Activated naive CD8-positive, alpha-beta T cell (primary cell): ENCODE data around the gene LHPP.
A peak's percentile ranks its signal among the peaks of the same experiment; 100 is the strongest.

Experiments
- H3K27ac Mint-ChIP-seq: one replicate; pipeline ENCODE4 v1.8.0; 2021; ENCODE audit warnings: mixed read lengths
- H3K27me3 Mint-ChIP-seq: one replicate; pipeline ENCODE4 v1.8.0; 2021; ENCODE audit warnings: mixed read lengths
- H3K36me3 Mint-ChIP-seq: one replicate; pipeline ENCODE4 v1.8.0; 2021; ENCODE audit warnings: mixed read lengths
- H3K4me1 Mint-ChIP-seq: one replicate; pipeline ENCODE4 v1.8.0; 2021; ENCODE audit warnings: low read depth, mixed read lengths
- H3K4me3 Mint-ChIP-seq: one replicate; pipeline ENCODE4 v1.8.0; 2021; ENCODE audit warnings: mild to moderate bottlenecking, mixed read lengths
- H3K9me3 Mint-ChIP-seq: one replicate; pipeline ENCODE4 v1.8.0; 2021; ENCODE audit warnings: low read depth, mixed read lengths

LHPP gene

GRCh38 chr10:124640538-124641231, 179.1 kb downstream of the LHPP start:
- peaks cover 68% of the 10 kb centered on the region for H3K4me1 Mint-ChIP-seq
- no peaks in the 10 kb centered on the region for H3K9me3 Mint-ChIP-seq
- peak overlapping the region; percentile 60 for H3K4me3 Mint-ChIP-seq
- peaks cover 2% of the 10 kb centered on the region for H3K36me3 Mint-ChIP-seq
- peak overlapping the region; percentile 47 for H3K27ac Mint-ChIP-seq
- no peaks in the 10 kb centered on the region for H3K27me3 Mint-ChIP-seq

- H3K4me1 Mint-ChIP-seq: peaks cover 68% of the 10 kb centered on the region
- no peaks in the 10 kb centered on the region for H3K27me3 Mint-ChIP-seq
- H3K4me3 Mint-ChIP-seq: peak overlapping the region; percentile 60
- H3K36me3 Mint-ChIP-seq: peaks cover 2% of the 10 kb centered on the region
- no peaks in the 10 kb centered on the region for H3K9me3 Mint-ChIP-seq
- H3K27ac Mint-ChIP-seq: peak overlapping the region; percentile 47
Measured at GRCh38 chr10:124641282-124642087, 179.9 kb downstream of the LHPP start.

GRCh38 chr10:124642088-124642710, 180.6 kb downstream of the LHPP start:
- Mint-ChIP-seq H3K27me3 (no peaks in the 10 kb centered on the region), H3K9me3 (no peaks in the 10 kb centered on the region), H3K4me3 (no peak overlapping the region), H3K27ac (peak overlapping the region; percentile 47), H3K4me1 (peaks cover 68% of the 10 kb centered on the region), H3K36me3 (peaks cover 2% of the 10 kb centered on the region)

- Mint-ChIP-seq H3K4me1 (peaks cover 74% of the 10 kb centered on the region), H3K27ac (no peak overlapping the region), H3K9me3 (no peaks in the 10 kb centered on the region), H3K36me3 (peaks cover 2% of the 10 kb centered on the region), H3K4me3 (no peak overlapping the region), H3K27me3 (no peaks in the 10 kb centered on the region)
Measured at GRCh38 chr10:124643330-124644009, 181.8 kb downstream of the LHPP start.

- Mint-ChIP-seq H3K4me1 (peaks cover 82% of the 10 kb centered on the region), H3K36me3 (peaks cover 2% of the 10 kb centered on the region), H3K9me3 (no peaks in the 10 kb centered on the region), H3K4me3 (no peak overlapping the region), H3K27ac (no peak overlapping the region), H3K27me3 (no peaks in the 10 kb centered on the region)
Measured at GRCh38 chr10:124644236-124644635, 182.6 kb downstream of the LHPP start.

GRCh38 chr10:124644771-124645415, 183.3 kb downstream of the LHPP start:
- no peaks in the 10 kb centered on the region for H3K27me3 Mint-ChIP-seq
- no peaks in the 10 kb centered on the region for H3K9me3 Mint-ChIP-seq
- no peak overlapping the region for H3K4me3 Mint-ChIP-seq
- H3K36me3 Mint-ChIP-seq: peaks cover 2% of the 10 kb centered on the region
- H3K4me1 Mint-ChIP-seq: peaks cover 85% of the 10 kb centered on the region
- H3K27ac Mint-ChIP-seq: peak overlapping the region; percentile 10

GRCh38 chr10:124645467-124646095, 184.0 kb downstream of the LHPP start:
- H3K9me3 Mint-ChIP-seq: no peaks in the 10 kb centered on the region
- no peaks in the 10 kb centered on the region for H3K27me3 Mint-ChIP-seq
- no peak overlapping the region for H3K27ac Mint-ChIP-seq
- H3K4me1 Mint-ChIP-seq: peaks cover 84% of the 10 kb centered on the region
- peak overlapping the region; percentile 38 for H3K4me3 Mint-ChIP-seq
- peaks cover 2% of the 10 kb centered on the region for H3K36me3 Mint-ChIP-seq

GRCh38 chr10:124646483-124647352, 185.1 kb downstream of the LHPP start:
- no peaks in the 10 kb centered on the region for H3K27me3 Mint-ChIP-seq
- peaks cover 82% of the 10 kb centered on the region for H3K4me1 Mint-ChIP-seq
- peak overlapping the region; percentile 65 for H3K4me3 Mint-ChIP-seq
- no peaks in the 10 kb centered on the region for H3K9me3 Mint-ChIP-seq
- H3K27ac Mint-ChIP-seq: peak overlapping the region; percentile 86
- peaks cover 2% of the 10 kb centered on the region for H3K36me3 Mint-ChIP-seq

- Mint-ChIP-seq H3K27ac (peak overlapping the region; percentile 86), H3K36me3 (peaks cover 2% of the 10 kb centered on the region), H3K9me3 (no peaks in the 10 kb centered on the region), H3K4me1 (peaks cover 83% of the 10 kb centered on the region), H3K4me3 (peak overlapping the region; percentile 65), H3K27me3 (no peaks in the 10 kb centered on the region)
Measured at GRCh38 chr10:124647421-124648130, 186.0 kb downstream of the LHPP start.

GRCh38 chr10:124648131-124648475, 186.5 kb downstream of the LHPP start:
- peak overlapping the region; percentile 65 for H3K4me3 Mint-ChIP-seq
- peak overlapping the region; percentile 86 for H3K27ac Mint-ChIP-seq
- no peaks in the 10 kb centered on the region for H3K9me3 Mint-ChIP-seq
- no peaks in the 10 kb centered on the region for H3K27me3 Mint-ChIP-seq
- H3K36me3 Mint-ChIP-seq: no peaks in the 10 kb centered on the region
- peaks cover 79% of the 10 kb centered on the region for H3K4me1 Mint-ChIP-seq

- peak overlapping the region; percentile 80 for H3K27ac Mint-ChIP-seq
- H3K27me3 Mint-ChIP-seq: no peaks in the 10 kb centered on the region
- peaks cover 79% of the 10 kb centered on the region for H3K4me1 Mint-ChIP-seq
- peak overlapping the region; percentile 65 for H3K4me3 Mint-ChIP-seq
- no peaks in the 10 kb centered on the region for H3K9me3 Mint-ChIP-seq
- H3K36me3 Mint-ChIP-seq: no peaks in the 10 kb centered on the region
Measured at GRCh38 chr10:124648738-124649137, 187.1 kb downstream of the LHPP start.

- Mint-ChIP-seq H3K4me1 (peaks cover 77% of the 10 kb centered on the region), H3K9me3 (no peaks in the 10 kb centered on the region), H3K27me3 (no peaks in the 10 kb centered on the region), H3K36me3 (no peaks in the 10 kb centered on the region), H3K4me3 (peak overlapping the region; percentile 20), H3K27ac (no peak overlapping the region)
Measured at GRCh38 chr10:124649214-124649613, 187.6 kb downstream of the LHPP start.

- H3K36me3 Mint-ChIP-seq: no peaks in the 10 kb centered on the region
- no peaks in the 10 kb centered on the region for H3K27me3 Mint-ChIP-seq
- H3K27ac Mint-ChIP-seq: peak overlapping the region; percentile 76
- peaks cover 77% of the 10 kb centered on the region for H3K4me1 Mint-ChIP-seq
- peak overlapping the region; percentile 66 for H3K4me3 Mint-ChIP-seq
- no peaks in the 10 kb centered on the region for H3K9me3 Mint-ChIP-seq
Measured at GRCh38 chr10:124650263-124650662, 188.6 kb downstream of the LHPP start.
